AG04450 (cell line): ENCODE results near the gene EPB41. TPM values are rescaled to one million over a fixed set of nuclear protein-coding genes. Genes with fewer than 3 reads are reported as not detected.

Source experiments
- CTCF ChIA-PET: fragments of 300-600, 350-600 bp; formaldehyde crosslinking; extraction: SDS; loops from one replicate; lab custom pipeline; 2022; ENCODE audit warnings: antibody characterized with exemption, inconsistent platforms; lab: Charles Lee
- POLR2A ChIA-PET: fragments of 350-600 bp; formaldehyde crosslinking; extraction: SDS; loops from one replicate; lab custom pipeline; 2021; ENCODE audit warnings: antibody characterized with exemption, inconsistent platforms; lab: Yijun Ruan, JAX
- DNase-seq: peaks from one replicate; pipeline ENCODE4 v3.0.0-alpha.2; 2011; ENCODE audit warnings: low read depth, low spot score
- H3K27ac ChIP-seq: one replicate; pipeline ENCODE4 v1.5.1; 2012; ENCODE audit warnings: low read depth, low read length, control low read depth
- H3K27me3 ChIP-seq: one replicate; pipeline ENCODE4 v1.6.0; 2012; ENCODE audit warnings: low read length; ENCODE audit not compliant: control insufficient read depth, insufficient read depth
- H3K4me3 ChIP-seq: 2 replicates; pipeline ENCODE4 v1.5.1; 2011; ENCODE audit warnings: mild to moderate bottlenecking, low read depth, low read length, control low read depth
- H3K9me3 ChIP-seq: 2 replicates; pipeline ENCODE4 v1.5.1; 2012; ENCODE audit warnings: low read length; ENCODE audit not compliant: control insufficient read depth, insufficient read depth
- CTCF ChIP-seq: IDR thresholded peaks from 2 replicates; pipeline ENCODE4 v1.5.1; 2011; ENCODE audit warnings: low read depth, low read length, control low read depth, inconsistent platforms
- polyA plus RNA-seq: library from polyadenylated mRNA; depleted of rRNA; stranded (reverse); fragments of >200 nt; gene quantifications from 2 replicates; pipeline ENCODE4 v1.2.3, GENCODE V29; 2011

The EPB41 gene
- polyA plus RNA-seq, 1 experiment: 7.8 TPM

DNA sequence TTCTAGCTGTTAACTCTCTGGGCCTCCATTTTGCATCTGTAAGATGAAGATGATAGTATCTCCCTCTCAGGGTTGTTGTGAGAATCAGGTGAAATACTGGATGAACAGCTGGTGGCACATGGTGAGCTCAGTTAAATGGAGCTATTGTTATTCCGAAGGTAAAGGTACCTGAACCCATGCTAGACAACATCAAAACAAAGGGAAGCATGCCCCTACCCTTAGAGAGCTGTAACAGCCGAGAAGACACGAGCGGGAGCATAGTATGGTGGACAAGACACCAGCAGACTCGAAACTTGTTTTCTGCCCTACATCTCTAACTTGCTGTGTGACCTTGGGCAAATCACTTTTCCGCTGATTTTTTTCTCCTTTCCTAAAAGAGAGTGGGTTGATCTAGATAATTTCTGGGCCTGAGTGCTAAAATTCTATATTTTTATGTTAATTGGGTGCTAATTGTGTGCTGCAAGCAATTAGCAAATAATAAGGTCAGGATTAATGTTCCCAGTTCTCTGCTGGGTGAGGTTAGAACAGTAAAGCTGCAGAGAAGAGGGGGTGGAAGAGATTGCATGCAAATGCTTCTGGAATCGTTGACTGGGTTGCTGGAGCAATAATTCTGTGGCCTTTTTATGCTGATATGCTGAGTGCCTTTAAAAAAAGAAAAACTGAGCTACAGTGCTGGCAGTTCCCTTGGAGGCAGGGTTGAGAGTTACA lies 198.5 kb downstream of the EPB41 start:
- Histone ChIP-seq H3K4me3 (no peak overlapping the region), H3K27ac (no peak overlapping the region), H3K27me3 (no peaks in the 10 kb centered on the region), H3K9me3 (no peaks in the 10 kb centered on the region)
- no peak for DNase-seq
- ChIA-PET POLR2A (no interaction called here), CTCF (interaction anchor here (1.0 to 1.4 kb wide), 2 partner anchors 12 to 68 kb away, joined by 3 to 4 read pairs; partner anchors contain the start of gene SRSF4)
- TF ChIP-seq CTCF: no peak

DNA sequence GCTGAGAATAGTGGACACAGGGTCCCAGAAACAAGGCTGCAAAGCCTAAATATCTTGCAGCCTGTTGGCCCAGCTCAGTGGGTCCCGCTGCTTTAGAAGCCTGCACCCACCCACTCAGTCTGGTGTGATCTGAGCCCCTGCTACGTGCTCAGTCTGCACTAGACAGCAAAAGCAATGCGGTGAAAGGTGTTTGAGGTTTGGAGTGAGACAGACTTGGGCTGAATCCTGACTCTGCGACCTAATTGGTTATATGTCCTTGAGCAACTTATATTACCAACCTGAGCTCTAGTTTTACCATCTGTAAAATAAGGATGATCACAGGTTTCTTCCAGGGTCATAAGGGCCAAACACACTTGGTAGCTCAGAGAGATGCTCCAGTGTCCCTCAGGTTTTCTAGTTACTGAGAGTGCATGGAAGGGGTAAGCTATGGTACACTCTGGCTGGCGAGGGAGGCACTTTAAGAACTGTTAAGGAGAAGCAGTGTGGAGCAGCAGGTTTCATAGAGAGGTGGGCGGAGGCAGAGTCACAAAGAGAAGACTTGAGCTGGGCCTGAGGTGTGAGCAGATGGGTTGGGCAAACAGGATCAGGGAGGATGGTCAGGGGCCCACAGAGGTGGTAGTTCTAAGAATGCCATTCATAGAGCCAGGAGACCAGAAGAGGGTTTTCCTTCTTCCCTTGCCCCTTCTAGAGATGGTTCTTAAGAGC lies 199.2 kb downstream of the EPB41 start:
- H3K9me3 ChIP-seq: no peaks in the 10 kb centered on the region
- CTCF ChIA-PET: interaction anchor here (0.9 to 1.4 kb wide), 3 partner anchors 9 to 68 kb away, joined by 3 to 4 read pairs (median 3); partner anchors contain the start of gene SRSF4

GRCh38 chr1:29114654-29115053 lies 200.3 kb downstream of the EPB41 start:
- Histone ChIP-seq H3K27ac (no peak overlapping the region), H3K4me3 (no peak overlapping the region), H3K27me3 (no peaks in the 10 kb centered on the region), H3K9me3 (no peaks in the 10 kb centered on the region)
- ChIA-PET POLR2A (no interaction called here), CTCF (interaction anchor here (0.9 to 1.4 kb wide), 2 partner anchors 8 to 67 kb away, joined by 3 read pairs; partner anchors contain the start of gene SRSF4)
- no peak for TF ChIP-seq CTCF
- no peak for DNase-seq

More for the DNA sequence above, 199.2 kb downstream of the EPB41 start:
- H3K4me3 ChIP-seq: no peak overlapping the region
- no peaks in the 10 kb centered on the region for H3K27me3 ChIP-seq
- H3K27ac ChIP-seq: no peak overlapping the region
- no peak for DNase-seq
- POLR2A ChIA-PET: no interaction called here
- no peak for TF ChIP-seq CTCF

- CTCF ChIA-PET: interaction anchor here (0.7 to 1.5 kb wide), 5 partner anchors 10 to 76 kb away, joined by 3 to 4 read pairs (median 3); no protein-coding TSS in a partner anchor
- DNase-seq: no peak
- peak; percentile 36; the same call in 1 of the 2 replicates for TF ChIP-seq CTCF
- POLR2A ChIA-PET: no interaction called here
- Histone ChIP-seq H3K4me3 (no peak overlapping the region), H3K9me3 (no peaks in the 10 kb centered on the region; the same call in 1 of the 2 replicates), H3K27ac (no peak overlapping the region), H3K27me3 (no peaks in the 10 kb centered on the region)
These were observed 203.0 kb downstream of the EPB41 start for GRCh38 chr1:29117381-29117780.
